ENCODE results near the gene TTC38.

GRCh38 chr22:46251266-46251665 lies 16.5 kb upstream of the TTC38 start:
- TF ChIP-seq CTCF (IDR thresholded peaks at IDR 0.05; ENCODE audit: low read depth, low read length, poor library complexity, severe bottlenecking), result no peak
- no peak for TF ChIP-seq EZH2phosphoT487 (IDR thresholded peaks at IDR 0.05; ENCODE audit: borderline replicate concordance, low read length)
